ENCODE data around the gene MFAP2. TPM values are rescaled to one million over a fixed set of nuclear protein-coding genes. Genes with fewer than 3 reads are reported as not detected.

The MFAP2 gene
- total RNA-seq (2013), result 0.12 TPM
- not detected for polyA plus RNA-seq
- polyA minus RNA-seq, result not detected in 2 replicates
- 0 to 1.6 (median 0.08) reads per million in 11 experiments for total RNA-seq

- Histone ChIP-seq H3K4me2 (replicated peaks; ENCODE audit: extremely low read depth, low read length, poor library complexity, severe bottlenecking) (no peak within 1 kb of the TSS), H4K20me1 (ENCODE audit: insufficient read depth, low read length) (no peaks in the 10 kb centered on the region)
- DNase-seq, result no peak
These were observed at the start of gene MFAP2 for GRCh38 chr1:16980473-16981268. Gene MFAP2 (minus strand): TSS chr1:16980620. CDS start chr1:16978273, 2,347 bp downstream.

GRCh38 chr1:17030206-17030605 is 49.8 kb upstream of the MFAP2 start:
- H3K4me3 ChIP-seq (replicated peaks in 1 of 3; ENCODE audit: low read depth in 2 of 3, low read length in 3 of 3), result no peak overlapping the region
- no peak overlapping the region for H2AFZ ChIP-seq (ENCODE audit: insufficient read depth, low read depth, low read length, poor library complexity, severe bottlenecking)
- H3K4me1 Mint-ChIP-seq, result peaks cover 20% of the 10 kb centered on the region
- no peak for TF ChIP-seq CTCF (IDR thresholded peaks at IDR 0.05)
- peaks cover 67% of the 10 kb centered on the region for H4K20me1 ChIP-seq (ENCODE audit: insufficient read depth, low read length)
- no peaks in the 10 kb centered on the region for H3K27me3 ChIP-seq (ENCODE audit: control insufficient read depth in 2 of 2, insufficient read depth in 2 of 2, low read length in 2 of 2)
- no peak overlapping the region for H3K9ac ChIP-seq (ENCODE audit: insufficient read depth, low read length, poor library complexity, severe bottlenecking)
- peaks cover 13 to 14% of the 10 kb centered on the region in 2 donors for H3K4me1 ChIP-seq (ENCODE audit: control insufficient read depth in 1 of 2, insufficient read depth in 2 of 2, low read length in 2 of 2)
- WGBS (ENCODE audit: insufficient coverage), result 100% methylated on average over 1 of the region's 4 CpGs
- H3K9me3 ChIP-seq (replicated peaks in 1 of 2; ENCODE audit: control insufficient read depth in 1 of 2, insufficient read depth in 1 of 2, low read length in 2 of 2), result no peaks in the 10 kb centered on the region
- peak overlapping the region in 1 of 7 donors; percentile 37 for H3K27ac Mint-ChIP-seq
- no peaks in the 10 kb centered on the region for H3K27me3 Mint-ChIP-seq (ENCODE audit: low read depth in 3 of 3)
- peaks cover 19% of the 10 kb centered on the region for H3K79me2 ChIP-seq (ENCODE audit: insufficient read depth, low read length)
- intact Hi-C loops (cut with micrococcal nuclease), result no loop called here
- no peak overlapping the region for H3K4me2 ChIP-seq (replicated peaks; ENCODE audit: extremely low read depth, low read length, poor library complexity, severe bottlenecking)
- no peak overlapping the region for H3K4me3 Mint-ChIP-seq
- H3K9me3 Mint-ChIP-seq, result peaks cover 0 to 2% (median 0%) of the 10 kb centered on the region in 7 donors
- peaks cover 92 to 100% of the 10 kb centered on the region in 2 donors for H3K36me3 ChIP-seq (replicated peaks in 1 of 2; ENCODE audit: control insufficient read depth in 1 of 2, insufficient read depth in 2 of 2, low read length in 2 of 2)
- DNase-seq, result no peak
- H3K36me3 Mint-ChIP-seq, result peaks cover 74 to 94% of the 10 kb centered on the region in 2 donors
- H3K27ac ChIP-seq (ENCODE audit: low read depth in 1 of 2, low read length in 2 of 2), result no peak overlapping the region

More at GRCh38 chr1:16980473-16981268, at the start of gene MFAP2:
- 15% methylated on average over 31 of the region's 53 CpGs for WGBS (ENCODE audit: insufficient coverage)
- H3K27me3 ChIP-seq (ENCODE audit: control insufficient read depth in 2 of 2, insufficient read depth in 2 of 2, low read length in 2 of 2), result peaks cover 9 to 37% of the 10 kb centered on the region in 2 donors
- peaks cover 10 to 14% of the 10 kb centered on the region in 2 donors for H3K36me3 Mint-ChIP-seq
- peaks cover 10% of the 10 kb centered on the region for H3K4me1 Mint-ChIP-seq
- H3K79me2 ChIP-seq (ENCODE audit: insufficient read depth, low read length), result no peaks in the 10 kb centered on the region
- intact Hi-C loops (cut with micrococcal nuclease), result no loop called here
- no peak within 1 kb of the TSS for H3K4me3 ChIP-seq (replicated peaks in 1 of 3; ENCODE audit: low read depth in 2 of 3, low read length in 3 of 3)
- H3K9me3 ChIP-seq (replicated peaks in 1 of 2; ENCODE audit: control insufficient read depth in 1 of 2, insufficient read depth in 1 of 2, low read length in 2 of 2), result peaks cover 0 to 10% of the 10 kb centered on the region in 2 donors
- peak within 1 kb of the TSS; percentile 4 for H3K9ac ChIP-seq (ENCODE audit: insufficient read depth, low read length, poor library complexity, severe bottlenecking)
- peaks cover 2% of the 10 kb centered on the region in 2 donors for H3K36me3 ChIP-seq (replicated peaks in 1 of 2; ENCODE audit: control insufficient read depth in 1 of 2, insufficient read depth in 2 of 2, low read length in 2 of 2)
- H2AFZ ChIP-seq (ENCODE audit: insufficient read depth, low read depth, low read length, poor library complexity, severe bottlenecking), result no peak within 1 kb of the TSS
- H3K9me3 Mint-ChIP-seq, result peaks cover 0 to 9% (median 2%) of the 10 kb centered on the region in 7 donors
- no peak within 1 kb of the TSS for H3K27ac ChIP-seq (ENCODE audit: low read depth in 1 of 2, low read length in 2 of 2)
- peaks cover 3 to 10% of the 10 kb centered on the region in 2 donors for H3K4me1 ChIP-seq (ENCODE audit: control insufficient read depth in 1 of 2, insufficient read depth in 2 of 2, low read length in 2 of 2)
- no peak within 1 kb of the TSS for H3K27ac Mint-ChIP-seq
- no peak for TF ChIP-seq CTCF (IDR thresholded peaks at IDR 0.05)
- H3K4me3 Mint-ChIP-seq, result peak within 1 kb of the TSS; percentile 37 to 85
- peaks cover 43 to 53% (median 50%) of the 10 kb centered on the region in 3 donors for H3K27me3 Mint-ChIP-seq (ENCODE audit: low read depth in 3 of 3)
